Astrocyte of the spinal cord (primary cell): Measurements from ENCODE around the gene P2RY8.
A peak's percentile ranks its signal among the peaks of the same experiment; 100 is the strongest.

ENCODE experiments used
- DNase-seq: peaks from one replicate; pipeline ENCODE4 v3.0.0; 2011; ENCODE audit warnings: low read depth, low spot score
- H3K4me3 ChIP-seq: 2 replicates; pipeline ENCODE4 v1.5.1; 2011; ENCODE audit warnings: low read depth, mild to moderate bottlenecking, low read length, moderate library complexity
- in situ Hi-C: cut with HindIII; loops from 2 replicates; pipeline ENCODE4 v1.10.0; 2017; ENCODE audit warnings: low sequenced_read_pairs
- TF ChIP-seq, protein P1 (sequence below): IDR thresholded peaks from 2 replicates; pipeline ENCODE4 v1.5.1; 2012; ENCODE audit warnings: low read depth, mild to moderate bottlenecking, low read length, inconsistent platforms

Gene P2RY8

GRCh38 chrX:1537031-1537715 lies at the start of gene P2RY8:
Gene P2RY8, minus strand, starts transcription at chrX:1537185. Its CDS starts 70,627 bp downstream, at chrX:1466558.
- DNase-seq, result no peak
- H3K4me3 ChIP-seq, result no peak within 1 kb of the TSS
- in situ Hi-C loops, result no loop called here
- TF ChIP-seq, protein P1, sequence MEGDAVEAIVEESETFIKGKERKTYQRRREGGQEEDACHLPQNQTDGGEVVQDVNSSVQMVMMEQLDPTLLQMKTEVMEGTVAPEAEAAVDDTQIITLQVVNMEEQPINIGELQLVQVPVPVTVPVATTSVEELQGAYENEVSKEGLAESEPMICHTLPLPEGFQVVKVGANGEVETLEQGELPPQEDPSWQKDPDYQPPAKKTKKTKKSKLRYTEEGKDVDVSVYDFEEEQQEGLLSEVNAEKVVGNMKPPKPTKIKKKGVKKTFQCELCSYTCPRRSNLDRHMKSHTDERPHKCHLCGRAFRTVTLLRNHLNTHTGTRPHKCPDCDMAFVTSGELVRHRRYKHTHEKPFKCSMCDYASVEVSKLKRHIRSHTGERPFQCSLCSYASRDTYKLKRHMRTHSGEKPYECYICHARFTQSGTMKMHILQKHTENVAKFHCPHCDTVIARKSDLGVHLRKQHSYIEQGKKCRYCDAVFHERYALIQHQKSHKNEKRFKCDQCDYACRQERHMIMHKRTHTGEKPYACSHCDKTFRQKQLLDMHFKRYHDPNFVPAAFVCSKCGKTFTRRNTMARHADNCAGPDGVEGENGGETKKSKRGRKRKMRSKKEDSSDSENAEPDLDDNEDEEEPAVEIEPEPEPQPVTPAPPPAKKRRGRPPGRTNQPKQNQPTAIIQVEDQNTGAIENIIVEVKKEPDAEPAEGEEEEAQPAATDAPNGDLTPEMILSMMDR, result no peak

DNA sequence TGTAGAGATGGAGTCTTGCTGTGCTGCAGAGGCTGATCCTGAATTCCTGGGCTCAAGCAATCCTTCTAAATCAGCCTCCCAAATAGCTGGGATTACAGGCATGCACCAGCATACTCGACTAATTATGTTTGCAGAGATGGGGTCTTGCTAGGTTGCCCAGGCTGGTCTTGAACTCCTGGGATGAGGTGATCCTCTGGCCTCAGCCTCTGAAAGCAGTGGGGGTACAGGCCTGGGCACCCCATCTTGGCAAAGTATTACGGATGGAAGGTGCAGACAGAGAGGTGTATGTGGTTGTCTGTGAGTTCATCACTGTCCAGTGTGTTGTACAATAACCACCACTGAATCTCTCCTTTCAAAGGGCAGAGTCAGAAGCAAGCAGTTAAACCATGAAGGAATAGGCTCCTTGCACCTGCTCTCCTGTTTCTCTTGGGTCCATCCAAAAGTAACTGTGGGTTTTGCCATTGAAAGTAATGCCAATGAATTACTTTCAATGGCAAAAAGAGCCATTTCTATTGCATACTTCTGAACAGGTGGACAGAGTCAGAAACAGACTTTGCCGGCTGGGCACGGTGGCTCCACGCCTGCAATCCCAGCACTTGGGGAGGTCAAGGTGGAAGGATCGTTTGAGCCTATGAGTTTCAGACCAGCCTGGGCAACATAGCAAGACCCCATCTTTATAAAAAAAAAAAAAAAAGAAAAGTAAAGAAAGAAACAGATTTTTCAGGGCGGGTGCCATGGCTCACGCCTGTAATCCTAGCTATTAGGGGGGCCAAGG lies 47.4 kb upstream of the P2RY8 start:
- no peak for DNase-seq
- in situ Hi-C loops, result no loop called here
- H3K4me3 ChIP-seq, result no peak overlapping the region
- TF ChIP-seq, protein P1, result no peak

DNA sequence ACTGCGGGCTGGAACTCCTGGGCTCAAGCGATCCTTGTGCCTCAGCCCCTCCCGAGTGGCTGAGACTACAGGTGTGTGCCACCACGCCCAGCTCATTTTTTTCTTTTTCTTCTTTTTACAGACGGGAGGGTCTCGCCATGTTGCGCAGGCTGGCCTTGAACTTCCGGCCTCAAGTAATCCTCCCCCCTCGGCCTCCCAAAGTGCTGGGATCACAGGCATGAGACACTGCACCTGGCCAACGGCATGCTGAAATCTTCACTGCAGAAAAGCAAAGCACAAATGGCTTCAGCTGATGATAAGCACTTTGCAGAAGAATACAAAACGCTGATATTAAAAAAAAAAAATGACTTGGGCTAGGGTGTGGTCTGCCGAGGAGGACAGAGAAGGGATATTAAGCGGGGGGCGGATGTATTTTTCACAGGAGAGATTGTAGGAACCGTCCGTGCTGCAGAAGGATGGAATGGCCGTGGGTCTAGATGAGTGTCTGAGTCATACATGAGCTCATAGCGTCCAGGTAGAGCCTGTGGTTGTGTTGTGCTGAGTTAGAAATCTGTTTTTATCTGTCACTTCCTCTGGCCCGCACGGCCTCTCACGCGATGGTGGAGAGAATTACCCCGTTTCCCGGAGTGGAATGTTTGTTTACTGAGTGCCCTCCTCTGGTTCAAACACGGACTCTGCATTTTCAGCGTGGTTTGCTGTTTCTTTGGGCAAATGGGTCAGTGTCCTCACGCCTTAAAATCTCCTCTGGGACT lies 45.9 kb upstream of the P2RY8 start:
- in situ Hi-C loops, result no loop called here
- H3K4me3 ChIP-seq, result no peak overlapping the region
- TF ChIP-seq, protein P1, result no peak
- no peak for DNase-seq

DNA sequence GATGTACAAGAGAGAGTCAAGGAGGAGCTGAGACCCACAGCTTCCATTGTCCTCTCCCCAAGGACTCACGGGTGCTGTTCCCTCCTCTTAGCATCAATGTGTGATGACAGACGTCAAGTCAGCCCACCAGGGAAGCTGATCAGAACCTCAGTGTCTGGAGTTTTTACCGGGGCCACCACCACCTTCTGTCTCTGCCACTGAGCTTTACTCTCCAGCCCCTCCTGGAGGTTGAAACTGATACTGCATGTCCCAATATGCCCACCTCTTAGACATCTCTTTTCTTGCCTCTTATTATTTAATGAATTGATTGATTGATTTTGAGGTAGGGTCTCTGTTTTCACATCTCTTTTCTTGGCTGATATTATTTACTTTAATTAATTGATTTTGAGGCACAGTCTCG lies 44.1 kb upstream of the P2RY8 start:
- in situ Hi-C loops, result no loop called here
- DNase-seq, result peak; percentile 20
- no peak overlapping the region for H3K4me3 ChIP-seq
- TF ChIP-seq, protein P1, result peak; percentile 71

GRCh38 chrX:1578511-1579173 lies 41.7 kb upstream of the P2RY8 start:
- H3K4me3 ChIP-seq, result no peak overlapping the region

More at GRCh38 chrX:1578511-1579173, 41.7 kb upstream of the P2RY8 start:
- in situ Hi-C loops, result no loop called here
- DNase-seq, result no peak
- TF ChIP-seq, protein P1, result no peak
